GM23338 (cell line): ENCODE measurements around the gene VPS26C. TPM values are rescaled to one million over a fixed set of nuclear protein-coding genes. Genes with fewer than 3 reads are reported as not detected.

Source experiments
- ATAC-seq: fragments of 200-7000 bp; cut with Tn5 transposase; 3 replicates; pipeline ENCODE4 v1.9.1; 2020
- DNase-seq: peaks from one replicate; pipeline ENCODE4 v3.0.0-alpha.2; 2015; ENCODE audit warnings: low spot score
- H2AFZ ChIP-seq: fragments of 200-600 bp; sonication (generic); 2 replicates; pipeline ENCODE4 v1.8.0; 2016; ENCODE audit warnings: antibody characterized with exemption, mild to moderate bottlenecking, moderate library complexity
- H3F3A ChIP-seq: fragments of 200-600 bp; sonication (generic); replicated peaks from 2 replicates; pipeline ENCODE4 v1.8.0; 2017; ENCODE audit warnings: antibody characterized with exemption, mixed run types, low read depth
- H3K27ac ChIP-seq: fragments of 200-600 bp; sonication (generic); 2 replicates; pipeline ENCODE4 v1.6.1; 2016; ENCODE audit warnings: low read depth
- H3K27me3 ChIP-seq: fragments of 200-600 bp; sonication (generic); 2 replicates; pipeline ENCODE4 v1.8.0; 2016; ENCODE audit warnings: mild to moderate bottlenecking, mixed run types, moderate library complexity; ENCODE audit not compliant: insufficient read depth
- H3K36me3 ChIP-seq: fragments of 200-600 bp; sonication (generic); 2 replicates; pipeline ENCODE4 v1.8.0; 2016; ENCODE audit warnings: mild to moderate bottlenecking; ENCODE audit not compliant: insufficient read depth
- H3K4me1 ChIP-seq: fragments of 200-600 bp; sonication (generic); 2 replicates; pipeline ENCODE4 v1.8.0; 2016; ENCODE audit warnings: mild to moderate bottlenecking, moderate library complexity; ENCODE audit not compliant: insufficient read depth
- H3K4me2 ChIP-seq: fragments of 200-600 bp; sonication (generic); 2 replicates; pipeline ENCODE4 v1.7.1; 2017; ENCODE audit warnings: mixed run types
- H3K4me3 ChIP-seq: fragments of 200-600 bp; sonication (generic); 2 replicates; pipeline ENCODE4 v1.6.1; 2016; ENCODE audit warnings: mixed run types
- H3K79me2 ChIP-seq: fragments of 200-600 bp; sonication (generic); replicated peaks from 2 replicates; pipeline ENCODE4 v1.8.0; 2017; ENCODE audit warnings: mild to moderate bottlenecking; ENCODE audit not compliant: insufficient read depth
- H3K9me2 ChIP-seq: fragments of 200-600 bp; sonication (generic); 2 replicates; pipeline ENCODE4 v1.8.0; 2017; ENCODE audit not compliant: insufficient read depth
- H4K20me1 ChIP-seq: fragments of 200-600 bp; sonication (generic); replicated peaks from 2 replicates; pipeline ENCODE4 v1.8.0; 2017; ENCODE audit warnings: mild to moderate bottlenecking; ENCODE audit not compliant: insufficient read depth
- H3K27ac Mint-ChIP-seq: 2 replicates; pipeline ENCODE4 v1.8.0; 2020; ENCODE audit warnings: inconsistent platforms, mild to moderate bottlenecking, moderate library complexity, mixed read lengths
- H3K27me3 Mint-ChIP-seq: 3 replicates; pipeline ENCODE4 v1.8.0; 2022; ENCODE audit warnings: low read depth, mild to moderate bottlenecking, moderate library complexity, mixed read lengths, inconsistent platforms; ENCODE audit not compliant: insufficient read depth, poor library complexity
- H3K36me3 Mint-ChIP-seq: 3 replicates; pipeline ENCODE4 v1.8.0; 2021; ENCODE audit warnings: low read depth, mild to moderate bottlenecking, inconsistent platforms, moderate library complexity, mixed read lengths
- H3K4me1 Mint-ChIP-seq: 3 replicates; pipeline ENCODE4 v1.8.0; 2020; ENCODE audit warnings: mild to moderate bottlenecking, inconsistent platforms, mixed read lengths
- H3K4me3 Mint-ChIP-seq: 3 replicates; pipeline ENCODE4 v1.8.0; 2021; ENCODE audit warnings: moderate library complexity, mild to moderate bottlenecking, inconsistent platforms, mixed read lengths
- H3K9me3 Mint-ChIP-seq: 3 replicates; pipeline ENCODE4 v1.8.0; 2020; ENCODE audit warnings: moderate library complexity, mild to moderate bottlenecking, inconsistent platforms, mixed read lengths
- CREB1 ChIP-seq: fragments of 250-450 bp; sonication (Bioruptor Pico); IDR thresholded peaks from 2 replicates; pipeline ENCODE4 v1.5.0; 2020; ENCODE audit warnings: low read depth, mild to moderate bottlenecking, moderate library complexity
- CTCF ChIP-seq, 2 experiments: fragments of 200-600 bp in 1 of 2; sonication (generic) in 1 of 2; conservative IDR thresholded peaks; 2 replicates each; pipeline versions ENCODE4 v1.5.1 to v1.6.1; 2016 to 2017; ENCODE audit warnings: antibody characterized with exemption in 2 of 2, low read depth in 2 of 2, mild to moderate bottlenecking in 2 of 2, moderate library complexity in 1 of 2
- ETS1 ChIP-seq: IDR thresholded peaks from 2 replicates; pipeline ENCODE4 v1.6.1; 2016; ENCODE audit warnings: antibody characterized with exemption
- EZH2 ChIP-seq: fragments of 200-600 bp; sonication (generic); IDR thresholded peaks from one replicate; pipeline ENCODE4 v1.8.0; 2017; ENCODE audit warnings: antibody characterized with exemption, mild to moderate bottlenecking, low read depth; ENCODE audit not compliant: unreplicated experiment
- EZH2phosphoT487 ChIP-seq: fragments of 200-600 bp; sonication (generic); IDR thresholded peaks from one replicate; pipeline ENCODE4 v1.8.1; 2018; ENCODE audit warnings: antibody characterized with exemption; ENCODE audit not compliant: unreplicated experiment
- JUNB ChIP-seq: IDR thresholded peaks from one replicate; pipeline ENCODE4 v1.6.1; 2016; ENCODE audit warnings: antibody characterized with exemption; ENCODE audit not compliant: unreplicated experiment
- NANOG ChIP-seq: IDR thresholded peaks from 2 replicates; pipeline ENCODE4 v1.6.1; 2016; ENCODE audit warnings: antibody characterized with exemption, borderline replicate concordance
- POLR2AphosphoS5 ChIP-seq: IDR thresholded peaks from 2 replicates; pipeline ENCODE4 v1.6.1; 2016; ENCODE audit warnings: antibody characterized with exemption, low read depth
- REST ChIP-seq: IDR thresholded peaks from one replicate; pipeline ENCODE4 v1.6.1; 2018; ENCODE audit warnings: antibody characterized with exemption; ENCODE audit not compliant: unreplicated experiment
- STAT1 ChIP-seq: IDR thresholded peaks from one replicate; pipeline ENCODE4 v1.6.1; 2016; ENCODE audit warnings: antibody characterized with exemption; ENCODE audit not compliant: unreplicated experiment
- ZNF114 ChIP-seq: fragments of 250-450 bp; sonication (Bioruptor Pico); IDR thresholded peaks from 2 replicates; pipeline ENCODE4 v1.5.0; 2020; ENCODE audit warnings: mild to moderate bottlenecking, moderate library complexity
- ZNF331 ChIP-seq: fragments of 250-450 bp; sonication (Bioruptor Pico); IDR thresholded peaks from 2 replicates; pipeline ENCODE4 v1.5.0; 2020; ENCODE audit warnings: low read depth, mild to moderate bottlenecking, moderate library complexity
- ZNF462 ChIP-seq: fragments of 250-450 bp; sonication (Bioruptor Pico); IDR thresholded peaks from 2 replicates; pipeline ENCODE4 v1.5.0; 2020; ENCODE audit warnings: mild to moderate bottlenecking, moderate library complexity
- polyA plus RNA-seq: library from polyadenylated mRNA; unstranded; fragments of >200 nt; fragmentation: Nextera tagmentation; extraction: Ambion mirVana; gene quantifications from 2 replicates; pipeline ENCODE4 v1.2.1, GENCODE V29; 2016
- total RNA-seq: library from RNA; depleted of rRNA; stranded (reverse); fragments of >200 nt; shearing (Covaris generic); gene quantifications from 2 replicates; pipeline ENCODE4 v1.2.3, GENCODE V29; 2014

Gene VPS26C
- total and polyA plus RNA-seq, 2 experiments from 2014 or later, result 45.1 to 91.2 TPM

GRCh38 chr21:37227071-37228002 lies 39.8 kb downstream of the VPS26C start:
- H3K4me1 ChIP-seq, result no peaks in the 10 kb centered on the region
- no peak overlapping the region for H3K4me3 ChIP-seq
- H2AFZ ChIP-seq, result no peak overlapping the region
- no peaks in the 10 kb centered on the region for H3K9me2 ChIP-seq
- H3K9me3 Mint-ChIP-seq, result peaks cover 16% of the 10 kb centered on the region; the same call in 2 of the 3 replicates
- no peak overlapping the region for H3K4me3 Mint-ChIP-seq
- H3K4me1 Mint-ChIP-seq, result no peaks in the 10 kb centered on the region
- no peaks in the 10 kb centered on the region for H3K27me3 ChIP-seq
- TF ChIP-seq NANOG (no peak), ZNF331 (no peak), CREB1 (CRISPR knock-in tag) (no peak), POLR2AphosphoS5 (no peak), CTCF (conservative IDR thresholded peaks at IDR 0.05; ENCODE audit: low read depth in 2 of 2) (no peak), REST (no peak), EZH2 (no peak), EZH2phosphoT487 (no peak), JUNB (no peak), ZNF462 (CRISPR knock-in tag) (no peak), ETS1 (no peak), ZNF114 (no peak), STAT1 (no peak)
- no peak for DNase-seq
- H3K4me2 ChIP-seq, result no peak overlapping the region
- peaks cover 23% of the 10 kb centered on the region for H3K36me3 ChIP-seq
- no peaks in the 10 kb centered on the region for H3F3A ChIP-seq
- no peaks in the 10 kb centered on the region for H3K27me3 Mint-ChIP-seq
- H3K36me3 Mint-ChIP-seq, result peaks cover 88% of the 10 kb centered on the region
- no peaks in the 10 kb centered on the region for H3K79me2 ChIP-seq
- no peak for ATAC-seq
- no peaks in the 10 kb centered on the region for H4K20me1 ChIP-seq
- no peak overlapping the region for H3K27ac Mint-ChIP-seq
- H3K27ac ChIP-seq, result no peak overlapping the region
